Medulla oblongata (tissue), 1 donor: ENCODE results near the gene PPP3CA.
"Not testable (repeated sequence)": the region's sequence is repeated elsewhere in the genome, so short reads cannot be mapped to it uniquely, and the experiment has no call there.

ENCODE experiments used
- DNase-seq: peaks from one replicate; pipeline ENCODE4 v3.0.0-alpha.2; 2015; ENCODE audit errors: extremely low spot score

The PPP3CA gene

GRCh38 chr4:101009471-101009870, 337.9 kb downstream of the PPP3CA start:
- DNase-seq = no peak

GRCh38 chr4:101008503-101008902, 338.8 kb downstream of the PPP3CA start:
- DNase-seq = no peak

DNA sequence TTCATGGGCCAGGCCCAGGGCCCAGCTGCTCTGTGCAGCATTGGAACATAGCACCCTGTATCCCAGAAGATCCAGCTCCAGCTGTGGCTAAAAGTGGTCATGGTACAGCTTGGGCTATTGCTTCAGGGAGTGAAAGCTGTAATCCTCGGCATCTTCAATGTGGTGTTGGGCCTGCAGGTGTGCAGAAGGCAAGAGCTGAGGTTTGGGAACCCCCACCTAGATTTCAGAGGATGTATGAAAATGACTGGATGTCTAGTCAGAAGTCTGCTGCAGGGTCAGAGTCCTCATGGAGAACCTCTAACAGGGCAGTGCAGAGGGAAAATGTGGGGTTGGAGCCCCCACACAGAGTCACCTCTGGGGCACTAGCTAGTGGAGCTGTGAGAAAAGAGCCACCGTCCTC, 341.7 kb downstream of the PPP3CA start:
- DNase-seq = no peak

DNA sequence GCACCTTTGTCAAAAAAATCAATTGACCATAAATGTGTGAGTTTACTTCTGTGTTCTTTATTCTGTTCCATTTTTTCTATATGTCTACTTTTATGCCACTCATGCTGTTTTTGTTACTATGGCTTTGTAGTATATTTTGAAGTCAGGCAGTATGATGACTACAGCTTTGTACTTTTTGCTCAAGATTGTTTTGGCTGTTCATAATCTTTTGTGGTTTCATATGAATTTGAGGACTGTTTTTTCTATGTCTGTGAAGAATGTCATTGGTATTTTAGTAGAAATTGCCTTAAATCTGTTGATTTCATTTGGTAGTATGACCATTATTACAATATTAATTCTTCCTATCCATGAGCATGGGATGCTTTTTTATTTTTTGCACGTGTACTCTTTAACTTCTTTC, 346.8 kb downstream of the PPP3CA start:
- no peak for DNase-seq

DNA sequence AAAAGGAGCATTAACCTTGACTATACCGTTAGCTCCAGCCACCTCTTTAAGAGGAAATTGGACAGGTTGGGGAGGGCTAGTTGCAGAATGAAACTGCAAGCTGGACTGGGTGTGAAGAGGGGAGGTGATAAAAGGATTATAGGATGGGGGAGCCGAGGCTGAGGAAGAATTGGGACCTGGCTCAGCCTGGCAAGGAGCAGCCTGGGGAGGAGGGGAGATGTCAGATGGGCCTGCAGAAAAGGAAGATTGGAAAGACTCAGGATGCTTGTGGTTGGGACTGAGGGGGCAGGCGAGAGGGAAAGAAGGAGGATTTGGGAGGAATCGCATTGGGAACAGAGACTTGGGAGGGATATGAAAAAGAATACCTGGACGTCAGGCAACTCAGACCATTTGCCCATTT, 351.7 kb downstream of the PPP3CA start:
- DNase-seq = no peak

DNA sequence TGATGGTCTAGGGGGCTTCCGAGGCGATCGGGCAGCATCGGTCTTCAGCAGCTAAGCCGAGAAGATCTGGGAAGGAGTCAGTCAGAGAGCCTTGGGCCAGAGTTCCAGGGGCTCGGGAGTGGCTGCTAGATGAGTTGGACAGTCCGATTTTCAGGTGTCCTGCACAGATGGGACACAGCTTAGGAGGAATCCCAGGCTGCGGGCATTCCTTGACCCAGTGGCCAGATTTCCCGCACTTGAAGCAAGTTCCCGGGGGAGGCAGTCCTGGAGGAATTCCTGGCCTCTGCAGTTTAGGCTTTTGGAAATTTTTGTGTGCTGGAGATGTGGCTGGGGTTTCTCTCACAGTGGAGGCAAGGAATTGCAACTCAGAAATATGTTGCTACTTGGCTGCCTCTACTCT, 352.3 kb downstream of the PPP3CA start:
- not testable (repeated sequence) for DNase-seq

GRCh38 chr4:100991332-100992069, 355.8 kb downstream of the PPP3CA start:
- DNase-seq = not testable (repeated sequence)

- no peak for DNase-seq
These were observed 357.9 kb downstream of the PPP3CA start for GRCh38 chr4:100989401-100989800.

DNA sequence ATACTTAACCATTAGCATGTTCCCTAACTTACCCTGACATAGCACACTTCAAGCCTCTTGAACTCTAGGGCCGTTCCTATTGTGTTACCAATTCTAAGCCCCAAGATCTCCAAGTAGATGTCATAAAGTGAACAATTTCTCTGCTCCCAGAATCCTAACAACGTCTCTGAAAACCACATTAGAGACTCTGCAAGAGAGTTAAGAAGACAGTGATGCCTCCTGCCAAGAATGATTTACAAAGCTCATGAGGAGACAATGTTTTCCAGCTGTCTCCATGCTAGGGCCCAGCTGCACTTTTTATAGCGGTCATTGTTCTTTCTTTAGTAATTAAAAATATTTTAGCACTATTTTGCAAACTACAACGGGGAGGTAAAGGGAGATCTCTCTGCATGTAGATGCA, 358.4 kb downstream of the PPP3CA start:
- no peak for DNase-seq

DNA sequence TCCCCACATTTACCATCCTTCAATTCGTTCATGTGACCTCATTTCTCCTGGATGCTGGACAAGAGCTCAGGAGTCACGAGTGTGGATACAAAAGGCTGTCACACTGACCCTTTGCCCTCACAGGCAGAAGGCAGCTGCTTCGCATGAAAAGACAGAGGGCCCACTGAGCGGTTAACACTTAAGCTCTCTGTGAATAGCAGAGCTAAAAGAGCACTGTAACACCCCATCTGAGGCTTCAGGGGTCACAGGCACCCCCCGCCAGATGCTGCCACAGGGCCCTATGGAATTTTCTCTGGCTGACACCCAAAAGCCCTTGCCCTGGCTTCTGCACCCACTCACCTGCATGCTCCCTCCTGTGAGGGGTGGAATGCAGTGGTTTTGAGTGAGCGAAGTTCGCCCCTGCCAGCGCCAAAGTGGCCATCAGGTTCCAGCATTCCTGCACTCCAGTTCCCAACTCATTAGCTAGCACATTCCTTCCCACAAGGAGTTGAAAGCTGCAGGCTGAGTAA, 360.9 kb downstream of the PPP3CA start:
- peak; percentile 33 for DNase-seq

GRCh38 chr4:100985576-100985975, 361.8 kb downstream of the PPP3CA start:
- DNase-seq = no peak

DNA sequence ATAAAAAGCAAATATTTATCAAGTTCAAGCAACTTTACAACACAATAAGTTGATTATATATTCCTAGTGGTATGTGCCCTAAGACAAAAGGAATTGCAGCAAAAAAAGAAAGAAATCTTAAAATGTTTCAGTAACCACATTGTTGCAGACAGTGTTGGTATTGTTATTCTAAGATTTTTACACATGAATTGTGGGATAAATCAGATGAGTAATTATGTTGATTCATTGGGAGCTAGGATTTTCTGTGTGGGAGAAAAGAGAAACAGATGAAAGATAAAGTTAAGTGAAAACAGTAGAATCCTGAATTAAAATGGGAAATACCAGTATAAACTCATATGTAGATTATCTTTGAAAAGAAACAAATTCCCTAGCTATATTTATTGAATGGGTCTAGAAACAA, 362.4 kb downstream of the PPP3CA start:
- no peak for DNase-seq

GRCh38 chr4:100983426-100983825, 363.9 kb downstream of the PPP3CA start:
- no peak for DNase-seq

- no peak for DNase-seq
These were observed 365.0 kb downstream of the PPP3CA start for GRCh38 chr4:100982345-100982744.

DNA sequence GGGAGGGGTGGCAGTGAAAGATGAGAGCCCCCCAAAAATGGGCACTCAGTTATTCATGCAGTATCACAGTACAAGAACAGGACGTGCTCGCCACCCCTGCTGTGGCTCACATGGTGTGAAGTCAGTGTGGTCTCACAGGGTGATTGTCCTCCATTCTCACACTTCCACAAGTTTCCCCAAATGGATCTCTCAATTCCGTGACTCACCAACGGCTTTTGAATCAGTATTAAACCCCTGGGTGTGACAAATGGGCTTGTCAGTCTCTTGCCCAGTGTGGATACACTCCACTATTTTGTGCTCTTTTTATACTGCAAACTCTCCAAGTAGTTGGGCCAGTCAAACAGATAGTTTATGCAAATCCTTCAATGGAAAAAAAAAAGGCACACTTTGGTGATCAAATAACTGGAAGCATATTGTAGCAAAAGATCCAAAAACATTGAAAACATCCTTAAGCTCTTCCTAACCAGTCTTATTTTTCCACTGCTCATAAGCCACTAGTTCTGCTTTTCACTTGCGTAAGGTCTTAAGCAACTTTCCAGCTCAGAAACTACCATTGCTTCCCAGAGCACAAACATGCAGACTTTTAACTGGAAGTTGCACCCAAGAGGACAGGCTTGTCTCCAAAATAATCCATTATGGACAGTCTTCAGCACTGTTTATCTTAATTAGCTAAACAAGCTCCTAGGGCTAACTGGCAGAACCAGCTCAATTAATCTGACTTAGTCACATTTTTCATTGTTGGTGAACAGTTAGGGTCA, 365.7 kb downstream of the PPP3CA start:
- DNase-seq = peak; percentile 32

DNA sequence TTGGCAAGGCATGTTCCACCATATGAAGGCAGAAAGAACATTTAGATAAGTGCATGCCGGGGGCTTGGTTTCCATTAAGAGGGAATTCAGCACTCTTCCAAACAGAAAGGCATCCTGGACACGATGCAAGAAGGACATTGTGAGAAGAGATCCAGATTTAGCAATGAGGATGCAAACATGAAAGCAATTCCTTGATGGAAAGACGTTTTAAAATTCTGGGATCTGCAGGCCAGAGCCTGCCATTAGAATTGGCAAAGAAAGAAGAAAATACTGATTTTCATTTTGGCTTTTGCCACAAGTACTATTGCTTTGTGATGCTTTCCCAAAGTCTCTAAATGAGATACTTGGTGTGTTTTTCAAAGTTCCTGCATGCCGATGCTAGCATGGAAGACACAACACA, 367.6 kb downstream of the PPP3CA start:
- DNase-seq = no peak

DNA sequence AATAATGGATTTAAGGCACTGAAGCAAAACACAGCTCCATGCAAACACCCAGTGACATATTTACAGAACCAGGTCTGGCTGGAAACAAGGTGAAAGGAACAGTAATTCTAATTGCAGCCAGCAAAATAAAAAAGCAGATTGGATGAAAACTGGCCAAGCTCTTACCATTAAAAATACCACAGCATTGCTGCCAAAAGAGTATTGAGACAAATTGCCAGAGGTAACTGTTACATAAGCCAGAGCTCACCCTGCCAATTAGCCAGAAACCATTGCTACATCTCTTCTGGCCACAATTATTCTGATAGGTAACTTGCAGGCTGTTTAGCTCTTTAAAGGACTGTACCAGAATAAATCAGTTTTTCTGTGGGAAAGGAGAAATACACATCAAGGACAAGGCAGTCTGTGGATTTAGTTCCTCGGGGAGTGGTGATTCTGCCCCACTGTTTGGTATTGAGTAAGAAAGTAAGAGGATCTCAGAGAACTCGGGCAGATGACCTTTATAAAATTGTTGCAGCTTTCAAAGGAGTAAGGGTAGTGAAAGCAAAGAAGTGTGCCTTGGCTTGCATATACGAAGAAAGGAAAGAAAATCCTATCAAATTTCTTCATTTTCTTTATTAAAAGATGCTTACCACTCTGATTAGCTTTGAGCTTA, 369.5 kb downstream of the PPP3CA start:
- DNase-seq = peak; percentile 17

DNA sequence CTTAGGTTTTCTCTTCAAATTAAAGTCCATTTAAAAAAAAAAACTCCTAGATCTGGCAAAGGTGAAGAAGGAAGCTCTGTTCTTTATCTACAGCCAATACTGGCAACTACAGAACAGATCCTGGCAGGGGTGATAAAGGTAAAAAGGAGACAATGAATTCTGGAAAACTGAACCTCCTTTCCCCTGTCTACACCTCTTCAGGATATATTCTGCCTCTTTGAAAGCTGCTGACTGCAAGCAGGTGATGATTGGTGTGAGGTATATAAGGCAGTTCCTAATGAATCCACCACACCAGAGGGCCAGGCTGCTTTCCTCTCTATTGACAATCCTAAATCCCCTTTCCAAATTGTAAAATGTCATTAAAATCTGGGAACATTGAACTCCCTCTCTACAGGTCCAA, 370.1 kb downstream of the PPP3CA start:
- DNase-seq = no peak
